WTC11 (cell line): ENCODE measurements around the gene LAPTM5. TPM values are rescaled to one million over a fixed set of nuclear protein-coding genes. Genes with fewer than 3 reads are reported as not detected.

Experiments used
- ATAC-seq: fragments of 200-7000 bp; cut with Tn5 transposase; 2 replicates; pipeline ENCODE4 v1.10.0; 2021; ENCODE audit warnings: mild to moderate bottlenecking, moderate library complexity
- CTCF ChIA-PET: fragments of 300-600 bp; sonication (Branson Sonifier 250); formaldehyde crosslinking; loops from one replicate; lab custom pipeline; 2021; ENCODE audit warnings: antibody characterized with exemption; lab: Charles Lee
- POLR2A ChIA-PET: fragments of 350-600 bp; sonication (Branson Sonifier 250); formaldehyde crosslinking; loops from one replicate; lab custom pipeline; 2021; ENCODE audit warnings: antibody characterized with exemption; lab: Charles Lee
- DNase-seq: peaks from one replicate; pipeline ENCODE4 v3.0.0; 2021; ENCODE audit warnings: low spot score
- H3K27ac Mint-ChIP-seq: 2 replicates; pipeline ENCODE4 v1.8.0; 2021; ENCODE audit warnings: mixed read lengths
- H3K27me3 Mint-ChIP-seq: 2 replicates; pipeline ENCODE4 v1.8.0; 2021; ENCODE audit warnings: low read depth, mild to moderate bottlenecking, moderate library complexity, mixed read lengths
- H3K36me3 Mint-ChIP-seq: 2 replicates; pipeline ENCODE4 v1.8.0; 2021; ENCODE audit warnings: mixed read lengths
- H3K4me1 Mint-ChIP-seq: 2 replicates; pipeline ENCODE4 v1.8.0; 2022; ENCODE audit warnings: mixed read lengths
- H3K4me3 Mint-ChIP-seq: 2 replicates; pipeline ENCODE4 v1.8.0; 2021; ENCODE audit warnings: mild to moderate bottlenecking, moderate library complexity, mixed read lengths
- H3K9me3 Mint-ChIP-seq: 2 replicates; pipeline ENCODE4 v1.8.0; 2021; ENCODE audit warnings: mixed read lengths
- ATF3 ChIP-seq: sonication (generic); formaldehyde crosslinking; conservative IDR thresholded peaks from 2 replicates; pipeline ENCODE4 v1.8.1; 2022; ENCODE audit warnings: mild to moderate bottlenecking, missing genetic modification reagents
- CREB1 ChIP-seq: sonication (generic); formaldehyde crosslinking; IDR thresholded peaks from 2 replicates; pipeline ENCODE4 v1.8.0; 2023; ENCODE audit warnings: mild to moderate bottlenecking, missing genetic modification reagents
- E2F5 ChIP-seq: sonication (generic); formaldehyde crosslinking; IDR thresholded peaks from 2 replicates; pipeline ENCODE4 v1.8.1; 2022; ENCODE audit warnings: mild to moderate bottlenecking, moderate library complexity, missing genetic modification reagents
- ESRRA ChIP-seq: sonication (generic); formaldehyde crosslinking; IDR thresholded peaks from 2 replicates; pipeline ENCODE4 v1.8.1; 2022; ENCODE audit warnings: mild to moderate bottlenecking, missing genetic modification reagents, borderline replicate concordance
- ETV6 ChIP-seq: sonication (generic); formaldehyde crosslinking; IDR thresholded peaks from 2 replicates; pipeline ENCODE4 v1.8.1; 2022; ENCODE audit warnings: mild to moderate bottlenecking, missing genetic modification reagents
- HMGXB4 ChIP-seq: sonication (generic); formaldehyde crosslinking; IDR thresholded peaks from 2 replicates; pipeline ENCODE4 v1.8.1; 2023; ENCODE audit warnings: mild to moderate bottlenecking, moderate library complexity, missing genetic modification reagents
- IRF2 ChIP-seq: sonication (generic); formaldehyde crosslinking; IDR thresholded peaks from 2 replicates; pipeline ENCODE4 v1.8.0; 2022; ENCODE audit warnings: low read depth, missing genetic modification reagents, borderline replicate concordance
- MYBL2 ChIP-seq: sonication (generic); formaldehyde crosslinking; IDR thresholded peaks from 2 replicates; pipeline ENCODE4 v1.8.1; 2023; ENCODE audit warnings: mild to moderate bottlenecking, moderate library complexity, missing genetic modification reagents
- NFYB ChIP-seq: sonication (generic); formaldehyde crosslinking; conservative IDR thresholded peaks from 2 replicates; pipeline ENCODE4 v1.8.0; 2022; ENCODE audit warnings: low read depth, missing genetic modification reagents
- NR1H2 ChIP-seq: sonication (generic); formaldehyde crosslinking; IDR thresholded peaks from 2 replicates; pipeline ENCODE4 v1.9.0; 2021; ENCODE audit warnings: mild to moderate bottlenecking, moderate library complexity, missing genetic modification reagents
- NR3C1 ChIP-seq: sonication (generic); formaldehyde crosslinking; conservative IDR thresholded peaks from 2 replicates; pipeline ENCODE4 v1.8.1; 2023; ENCODE audit warnings: low read depth, mild to moderate bottlenecking, missing genetic modification reagents
- PRRX2 ChIP-seq: fragments of 250-450 bp; sonication (Bioruptor Pico); IDR thresholded peaks from 2 replicates; pipeline ENCODE4 v1.8.0; 2021; ENCODE audit warnings: mild to moderate bottlenecking
- RORB ChIP-seq: fragments of 250-450 bp; sonication (Bioruptor Pico); IDR thresholded peaks from 2 replicates; pipeline ENCODE4 v1.9.0; 2021; ENCODE audit warnings: mild to moderate bottlenecking
- SMAD4 ChIP-seq: sonication (generic); formaldehyde crosslinking; IDR thresholded peaks from 2 replicates; pipeline ENCODE4 v1.8.0; 2022; ENCODE audit warnings: mild to moderate bottlenecking, missing genetic modification reagents
- TCF7 ChIP-seq: sonication (generic); formaldehyde crosslinking; IDR thresholded peaks from 2 replicates; pipeline ENCODE4 v1.8.0; 2022; ENCODE audit warnings: mild to moderate bottlenecking, low read depth, missing genetic modification reagents, moderate library complexity
- ZBTB21 ChIP-seq: sonication (generic); formaldehyde crosslinking; IDR thresholded peaks from 2 replicates; pipeline ENCODE4 v1.8.1; 2023; ENCODE audit warnings: mild to moderate bottlenecking, missing genetic modification reagents, borderline replicate concordance
- ZNF219 ChIP-seq: sonication (generic); formaldehyde crosslinking; IDR thresholded peaks from 2 replicates; pipeline ENCODE4 v1.8.0; 2023; ENCODE audit warnings: missing genetic modification reagents, mild to moderate bottlenecking, borderline replicate concordance
- ZNF317 ChIP-seq: sonication (generic); formaldehyde crosslinking; IDR thresholded peaks from 2 replicates; pipeline ENCODE4 v1.8.1; 2023; ENCODE audit warnings: low read depth, mild to moderate bottlenecking, moderate library complexity, missing genetic modification reagents, borderline replicate concordance
- ZNF416 ChIP-seq: fragments of 250-450 bp; sonication (Bioruptor Pico); IDR thresholded peaks from 2 replicates; pipeline ENCODE4 v1.9.0; 2021; ENCODE audit warnings: mild to moderate bottlenecking, inconsistent platforms
- ZSCAN18 ChIP-seq: fragments of 250-450 bp; sonication (Bioruptor Pico); IDR thresholded peaks from 2 replicates; pipeline ENCODE4 v2.1.2; 2022; ENCODE audit warnings: mild to moderate bottlenecking, moderate library complexity
- total RNA-seq: library from RNA; stranded (reverse); gene quantifications from 3 replicates; pipeline ENCODE4 v1.2.3, GENCODE V29; 2021

LAPTM5 gene
- total RNA-seq, 1 experiment from 2014 or later = 1.3 TPM

GRCh38 chr1:30801771-30802198, 44.2 kb upstream of the LAPTM5 start (continued):
- TF ChIP-seq HMGXB4 (CRISPR knock-in tag) (0 out of 2 replicates have a peak, but pooled peaks have one; percentile 72), MYBL2 (no peak)

- no peak for DNase-seq
- peaks cover 14% of the 10 kb centered on the region for H3K4me1 Mint-ChIP-seq
- TF ChIP-seq ETV6 (no peak), ZNF219 (no peak), ZNF317 (no peak), RORB (CRISPR knock-in tag) (no peak), TCF7 (CRISPR knock-in tag) (no peak)
- ChIA-PET POLR2A (no interaction called here), CTCF (interaction anchor here (13.6 kb wide), 1 partner anchor 109 kb away, joined by 606 read pairs; the partner anchor contains the start of gene SDC3)
- H3K36me3 Mint-ChIP-seq = no peaks in the 10 kb centered on the region
- no peaks in the 10 kb centered on the region for H3K9me3 Mint-ChIP-seq
- no peak overlapping the region for H3K4me3 Mint-ChIP-seq
- no peak for ATAC-seq
- no peak overlapping the region for H3K27ac Mint-ChIP-seq
- peaks cover 7% of the 10 kb centered on the region for H3K27me3 Mint-ChIP-seq
These were observed 41.6 kb upstream of the LAPTM5 start for GRCh38 chr1:30799233-30799511.

- H3K4me1 Mint-ChIP-seq = peaks cover 8% of the 10 kb centered on the region
- peaks cover 7% of the 10 kb centered on the region for H3K27me3 Mint-ChIP-seq
- no peaks in the 10 kb centered on the region for H3K9me3 Mint-ChIP-seq
- ATAC-seq = no peak
- DNase-seq = no peak
- TF ChIP-seq NR3C1 (no peak), ZSCAN18 (CRISPR knock-in tag) (no peak)
- no peak overlapping the region for H3K27ac Mint-ChIP-seq
- no peaks in the 10 kb centered on the region for H3K36me3 Mint-ChIP-seq
- CTCF ChIA-PET = interaction anchor here (1.5 to 13.6 kb wide), 3 partner anchors 19 to 110 kb away, joined by 3 to 606 read pairs (median 10); partner anchors contain the start of gene SDC3
- no peak overlapping the region for H3K4me3 Mint-ChIP-seq
- POLR2A ChIA-PET = no interaction called here
These were observed 41.0 kb upstream of the LAPTM5 start for GRCh38 chr1:30798389-30799232.

- ATAC-seq = no peak
These were observed 37.5 kb upstream of the LAPTM5 start for GRCh38 chr1:30795026-30795425.

More at GRCh38 chr1:30795026-30795425, 37.5 kb upstream of the LAPTM5 start:
- Mint-ChIP-seq H3K4me3 (no peak overlapping the region), H3K27me3 (no peaks in the 10 kb centered on the region; the same call in 1 of the 2 replicates), H3K9me3 (no peaks in the 10 kb centered on the region), H3K36me3 (no peaks in the 10 kb centered on the region), H3K27ac (no peak overlapping the region), H3K4me1 (no peaks in the 10 kb centered on the region; the same call in 1 of the 2 replicates)
- TF ChIP-seq ZBTB21 (CRISPR knock-in tag) (no peak), CREB1 (CRISPR knock-in tag) (no peak), NR1H2 (CRISPR knock-in tag) (no peak), PRRX2 (CRISPR knock-in tag) (no peak), ATF3 (no peak), SMAD4 (CRISPR knock-in tag) (no peak), IRF2 (CRISPR knock-in tag) (no peak), ESRRA (CRISPR knock-in tag) (no peak), ZNF416 (CRISPR knock-in tag) (no peak), NFYB (CRISPR knock-in tag) (no peak), E2F5 (CRISPR knock-in tag) (no peak)
- ChIA-PET POLR2A (no interaction called here), CTCF (interaction anchor here (1.0 to 13.6 kb wide), 4 partner anchors 15 to 113 kb away, joined by 3 to 606 read pairs (median 5); partner anchors contain the start of gene SDC3)
- no peak for DNase-seq
